T-cell (primary cell): ENCODE data around the gene PPM1G. TPM values are rescaled to one million over a fixed set of nuclear protein-coding genes. Genes with fewer than 3 reads are reported as not detected.
"Not testable (repeated sequence)": the region's sequence is repeated elsewhere in the genome, so short reads cannot be mapped to it uniquely, and the experiment has no call there.

Source experiments
- ATAC-seq, 4 experiments: fragments of 200-7000 bp in 3 of 4; fragments of 150-1000 bp in 1 of 4; cut with Tn5 transposase; replicated peaks in 1 of 4; 1 replicate in 3 of 4; 2 replicates in 1 of 4; pipeline ENCODE4 v1.10.0; 2021; ENCODE audit warnings: moderate library complexity in 3 of 4, mild to moderate bottlenecking in 2 of 4, moderate number of reproducible peaks in 1 of 4
- CTCF ChIA-PET, 2 donors: fragments of 300-600 bp; sonication (Branson Sonifier 250); formaldehyde crosslinking; loops; one replicate each; lab custom pipeline; 2022; ENCODE audit warnings: antibody characterized with exemption in 2 of 2; lab: Charles Lee
- POLR2A ChIA-PET, 2 donors: fragments of 300-600 bp; sonication (Branson Sonifier 250); formaldehyde crosslinking; loops; one replicate each; lab custom pipeline; 2022; ENCODE audit warnings: antibody characterized with exemption in 2 of 2; lab: Charles Lee
- DNase-seq, 35 experiments: peaks; one replicate each; pipeline versions ENCODE4 v3.0.0 to v3.0.0-alpha.2; 2013 to 2023
- H3K27ac ChIP-seq: one replicate; pipeline ENCODE4 v1.5.1; 2013; ENCODE audit warnings: low read length
- H3K27me3 ChIP-seq, 2 experiments: replicated peaks in 1 of 2; 1 replicate in 1 of 2; 2 replicates in 1 of 2; pipeline versions ENCODE4 v1.6.1 to v1.7.0; 2013; ENCODE audit warnings: low read length in 1 of 2, mixed read lengths in 1 of 2; ENCODE audit not compliant: control insufficient read depth in 2 of 2, insufficient read depth in 2 of 2; ENCODE audit errors: extremely low read depth in 1 of 2
- H3K36me3 ChIP-seq, 2 donors: 1 replicate in 1 of 2; 2 replicates in 1 of 2; pipeline versions ENCODE4 v1.6.1 to v1.7.0; 2013; ENCODE audit warnings: low read length in 1 of 2; ENCODE audit not compliant: control insufficient read depth in 2 of 2, insufficient read depth in 1 of 2; ENCODE audit errors: extremely low read depth in 1 of 2
- H3K4me1 ChIP-seq, 2 experiments: 1 replicate in 1 of 2; 2 replicates in 1 of 2; pipeline versions ENCODE4 v1.6.1 to v1.7.0; 2013; ENCODE audit warnings: low read length in 2 of 2, mixed read lengths in 1 of 2; ENCODE audit not compliant: insufficient read depth in 2 of 2, control insufficient read depth in 1 of 2; ENCODE audit errors: extremely low read depth in 1 of 2
- H3K4me3 ChIP-seq, 2 donors: 1 replicate in 1 of 2; 2 replicates in 1 of 2; pipeline versions ENCODE4 v1.5.1 to v1.7.0; 2013; ENCODE audit warnings: mild to moderate bottlenecking in 2 of 2, low read length in 1 of 2, moderate library complexity in 1 of 2; ENCODE audit not compliant: control insufficient read depth in 1 of 2; ENCODE audit errors: extremely low read depth in 1 of 2
- H3K9me3 ChIP-seq: 2 replicates; pipeline ENCODE4 v1.7.0; 2013
- H3K27ac Mint-ChIP-seq, 2 donors: one replicate each; pipeline ENCODE4 v1.8.0; 2020 to 2021; ENCODE audit warnings: mild to moderate bottlenecking in 2 of 2, mixed read lengths in 2 of 2
- H3K27me3 Mint-ChIP-seq, 2 donors: one replicate each; pipeline ENCODE4 v1.8.0; 2021 to 2022; ENCODE audit warnings: mixed read lengths in 2 of 2
- H3K36me3 Mint-ChIP-seq: one replicate; pipeline ENCODE4 v1.8.0; 2021; ENCODE audit warnings: mixed read lengths
- H3K4me1 Mint-ChIP-seq, 3 donors: one replicate each; pipeline ENCODE4 v1.8.0; 2020 to 2022; ENCODE audit warnings: mixed read lengths in 3 of 3, mild to moderate bottlenecking in 1 of 3
- H3K4me3 Mint-ChIP-seq, 3 donors: one replicate each; pipeline ENCODE4 v1.8.0; 2020 to 2022; ENCODE audit warnings: mild to moderate bottlenecking in 3 of 3, mixed read lengths in 3 of 3, moderate library complexity in 3 of 3
- H3K9me3 Mint-ChIP-seq, 3 donors: one replicate each; pipeline ENCODE4 v1.8.0; 2020 to 2022; ENCODE audit warnings: mixed read lengths in 3 of 3
- WGBS: methylation state at CpG from one replicate; pipeline ENCODE4 v1.1.5; 2013; ENCODE audit warnings: missing lambda C conversion rate; ENCODE audit not compliant: insufficient coverage; 5-methylcytosine and 5-hydroxymethylcytosine counted together
- total RNA-seq, 35 experiments: library from RNA in 6 of 35; stranded (reverse) in 6 of 35; fragments of 120-200 nt in 1 of 35; gene quantifications; one replicate each; pipeline versions ENCODE4 v1.2.1 to v1.2.4 and lab custom pipeline; 2013 to 2026

PPM1G gene
- total RNA-seq, 5 donors from 2014 or later (not counting 1 experiment from before 2014, with no cell fraction given), result 40.9 to 65.9 (median 62.4) TPM

DNA sequence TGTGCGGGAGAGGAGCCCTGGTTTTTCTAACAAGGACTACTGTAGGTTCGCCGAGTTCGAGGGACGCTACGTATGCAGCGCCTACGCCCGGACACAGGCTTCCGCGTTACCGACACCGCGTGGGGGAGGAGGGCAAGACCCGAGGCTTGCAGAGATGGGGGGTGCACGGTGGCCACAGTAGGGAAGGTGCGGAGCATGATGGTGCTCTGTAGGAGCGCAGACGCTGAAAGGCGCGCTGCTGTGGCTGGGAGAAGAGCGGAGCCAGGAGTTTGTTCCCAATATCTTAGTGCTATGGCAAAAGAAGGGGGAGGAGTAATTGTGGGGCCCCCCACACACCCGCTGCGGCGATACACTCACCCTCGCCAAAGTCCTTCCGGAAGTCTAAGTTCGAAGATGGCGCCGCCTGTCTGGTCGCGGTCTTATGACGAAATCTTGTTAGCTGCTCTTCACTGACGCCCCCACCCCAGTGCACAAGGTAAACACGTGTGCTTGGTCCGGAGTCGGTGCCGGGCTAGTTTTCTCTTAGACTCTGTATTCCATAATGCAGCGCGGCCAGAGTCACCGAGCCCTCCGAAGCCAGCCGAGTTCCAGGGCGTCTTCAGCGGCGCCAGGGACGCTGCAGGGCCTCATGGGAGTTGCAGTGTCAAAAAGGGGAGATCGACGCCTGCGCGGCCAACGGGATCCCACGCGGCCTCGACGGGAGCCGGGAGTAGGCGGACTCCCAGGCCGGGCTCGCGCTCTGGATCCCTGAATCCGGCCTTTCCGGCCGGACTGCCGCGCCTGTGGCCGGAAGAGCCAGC is 52.8 kb downstream of the PPM1G start, which contains the start of gene GTF3C2:
Gene GTF3C2 (minus strand): TSS at position 383 of the 800 bp plus-strand sequence. CDS start 13,210 bp downstream, outside the sequence.
- peaks cover 9 to 52% of the 10 kb centered on the region in 2 experiments for H3K4me1 ChIP-seq
- ATAC-seq (peak; percentile 78 to 83 (median 82)), DNase-seq (peak; percentile 81 to 97 (median 89))
- Mint-ChIP-seq H3K9me3 (no peaks in the 10 kb centered on the region), H3K27me3 (no peaks in the 10 kb centered on the region), H3K4me3 (peak within 1 kb of the TSS; percentile 93 to 100 (median 98)), H3K4me1 (peaks cover 57 to 62% (median 60%) of the 10 kb centered on the region in 3 donors), H3K36me3 (no peaks in the 10 kb centered on the region), H3K27ac (peak within 1 kb of the TSS; percentile 97 to 99)
- no peaks in the 10 kb centered on the region for H3K27me3 ChIP-seq
- no peaks in the 10 kb centered on the region for H3K9me3 ChIP-seq
- H3K36me3 ChIP-seq, result no peaks in the 10 kb centered on the region
- WGBS, result under 1% methylated on average over 60 of the region's 67 CpGs
- peak within 1 kb of the TSS; percentile 94 to 98 for H3K4me3 ChIP-seq
- POLR2A ChIA-PET, result no interaction called here
- peak within 1 kb of the TSS; percentile 91 for H3K27ac ChIP-seq
- CTCF ChIA-PET, result interaction anchor here (0.5 to 1.3 kb wide), 5 partner anchors 13 to 293 kb away, joined by 3 to 6 read pairs (median 3); partner anchors contain the start of genes EIF2B4 (in 1 of the 2), MPV17 (in 1 of the 2) and PPM1G (in 1 of the 2)

DNA sequence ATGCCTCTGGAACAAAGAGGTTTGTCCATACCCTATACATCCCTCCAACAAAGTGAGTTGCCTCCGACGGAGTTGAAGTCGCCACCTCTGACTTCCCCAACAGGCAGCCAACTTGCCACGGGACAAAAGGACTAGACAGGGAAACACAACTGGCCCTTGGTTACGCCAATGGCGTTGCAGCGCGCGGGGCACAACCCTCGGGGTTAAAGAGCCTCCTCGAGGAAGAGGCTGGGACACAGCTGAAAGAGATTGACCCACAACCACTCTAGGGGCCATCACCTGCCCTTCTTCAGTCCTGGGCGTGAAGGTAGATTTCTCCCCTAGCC is 53.4 kb downstream of the PPM1G start:
- peak; percentile 20 to 24 (median 23) for ATAC-seq
- peak overlapping the region; percentile 97 to 99 for H3K27ac Mint-ChIP-seq
- H3K36me3 Mint-ChIP-seq, result no peaks in the 10 kb centered on the region
- Histone ChIP-seq H3K4me1 (peaks cover 9 to 52% of the 10 kb centered on the region in 2 experiments), H3K27ac (peak overlapping the region; percentile 91), H3K4me3 (peak overlapping the region; percentile 94 to 98), H3K9me3 (no peaks in the 10 kb centered on the region), H3K36me3 (no peaks in the 10 kb centered on the region), H3K27me3 (no peaks in the 10 kb centered on the region)
- ChIA-PET CTCF (interaction anchor here in 1 of 2 donors (1.0 to 1.3 kb wide), 3 partner anchors 33 to 54 kb away, joined by 3 to 6 read pairs (median 3); partner anchors contain the start of genes MPV17 and PPM1G), POLR2A (interaction anchor here in 1 of 2 donors (0.6 kb wide), 1 partner anchor 23 kb away, joined by 3 read pairs; no protein-coding TSS in a partner anchor)
- 0% methylated on average over 4 of the region's 12 CpGs for WGBS
- peak in 2 of 35 experiments; percentile 22 to 25 for DNase-seq
- H3K9me3 Mint-ChIP-seq, result no peaks in the 10 kb centered on the region
- H3K4me3 Mint-ChIP-seq, result peak overlapping the region; percentile 93 to 100 (median 98)
- H3K4me1 Mint-ChIP-seq, result peaks cover 61 to 66% (median 65%) of the 10 kb centered on the region in 3 donors
- no peaks in the 10 kb centered on the region for H3K27me3 Mint-ChIP-seq

DNA sequence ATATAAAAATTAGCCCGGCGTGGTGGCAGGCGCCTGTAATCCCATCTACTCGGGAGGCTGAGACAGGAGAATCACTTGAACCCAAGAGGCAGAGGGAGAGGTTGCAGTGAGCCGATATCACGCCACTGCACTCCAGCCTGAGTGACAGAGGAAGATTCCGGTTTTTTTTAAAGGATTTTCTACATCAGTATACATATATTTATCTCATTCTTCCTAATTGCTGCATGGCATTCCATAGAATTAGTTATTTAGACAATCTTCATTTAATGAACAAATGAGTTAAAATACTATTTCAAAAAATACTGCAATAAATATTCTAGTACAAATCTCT is 54.8 kb downstream of the PPM1G start:
- Mint-ChIP-seq H3K9me3 (no peaks in the 10 kb centered on the region), H3K36me3 (peaks cover 6% of the 10 kb centered on the region), H3K27me3 (no peaks in the 10 kb centered on the region), H3K4me1 (peaks cover 66 to 75% (median 69%) of the 10 kb centered on the region in 3 donors), H3K27ac (no peak overlapping the region), H3K4me3 (peak overlapping the region; percentile 25 to 56 (median 50))
- WGBS, result no CpG with 5 or more reads among the region's 7 CpGs
- ATAC-seq, result no peak
- Histone ChIP-seq H3K27me3 (no peaks in the 10 kb centered on the region), H3K9me3 (no peaks in the 10 kb centered on the region), H3K27ac (no peak overlapping the region), H3K4me1 (peaks cover 9 to 52% of the 10 kb centered on the region in 2 experiments), H3K36me3 (no peaks in the 10 kb centered on the region), H3K4me3 (no peak overlapping the region)
- POLR2A ChIA-PET, result interaction anchor here (0.6 kb wide), 3 partner anchors 10 to 294 kb away, joined by 3 to 5 read pairs (median 4); no protein-coding TSS in a partner anchor
- CTCF ChIA-PET, result interaction anchor here in 1 of 2 donors (0.6 to 0.7 kb wide), 2 partner anchors 10 to 329 kb away, joined by 3 to 5 read pairs; no protein-coding TSS in a partner anchor
- DNase-seq, result no peak

DNA sequence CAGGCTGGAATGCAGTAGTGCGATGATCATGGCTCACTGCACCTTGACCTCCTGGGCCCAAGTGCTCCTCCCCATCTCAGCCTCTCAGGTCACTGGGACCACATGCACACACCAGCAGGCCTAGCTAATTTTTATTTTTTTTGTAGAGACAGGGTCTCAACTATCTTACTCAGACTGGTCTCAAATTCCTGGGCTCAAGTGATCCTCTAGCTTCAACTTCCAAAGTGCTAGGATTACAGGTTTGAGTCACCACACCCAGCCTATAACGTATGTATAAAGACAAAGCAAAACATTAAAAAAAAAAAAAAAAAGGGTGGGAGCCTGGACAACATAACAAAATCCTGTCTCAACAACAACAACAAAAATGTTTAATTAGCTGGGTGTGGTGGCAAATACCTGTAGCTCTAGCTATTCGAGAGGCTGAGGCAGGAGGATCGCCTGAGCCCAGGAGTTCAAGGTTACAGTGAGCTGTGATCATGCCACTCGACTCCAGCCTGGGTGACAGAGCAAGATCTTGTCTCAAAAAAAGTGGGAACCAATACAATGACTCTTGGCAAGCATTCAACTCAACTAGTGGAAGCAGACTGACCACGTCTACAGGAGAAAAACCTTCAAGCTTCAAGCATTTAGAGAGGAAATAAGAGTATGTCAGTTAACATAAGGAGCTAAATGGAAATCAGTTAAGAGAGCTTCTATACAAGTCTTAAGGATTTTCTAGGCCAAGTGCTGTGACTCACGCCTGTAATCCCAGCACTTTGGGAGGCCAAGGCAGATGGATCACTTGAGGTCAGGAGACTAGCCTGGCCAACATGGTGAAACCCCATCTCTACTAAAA is 55.4 kb downstream of the PPM1G start:
- Mint-ChIP-seq H3K4me3 (peak overlapping the region; percentile 25 to 56 (median 50)), H3K9me3 (no peaks in the 10 kb centered on the region), H3K36me3 (peaks cover 6% of the 10 kb centered on the region), H3K27me3 (no peaks in the 10 kb centered on the region), H3K27ac (no peak overlapping the region), H3K4me1 (peaks cover 71 to 77% (median 71%) of the 10 kb centered on the region in 3 donors)
- no peak overlapping the region for H3K27ac ChIP-seq
- H3K4me1 ChIP-seq, result peaks cover 9 to 52% of the 10 kb centered on the region in 2 experiments
- no peak overlapping the region for H3K4me3 ChIP-seq
- no peaks in the 10 kb centered on the region for H3K27me3 ChIP-seq
- no peaks in the 10 kb centered on the region for H3K9me3 ChIP-seq
- DNase-seq (no peak), ATAC-seq (no peak)
- ChIA-PET CTCF (interaction anchor here in 1 of 2 donors (0.6 to 0.7 kb wide), 3 partner anchors 10 to 330 kb away, joined by 3 to 5 read pairs (median 4); no protein-coding TSS in a partner anchor), POLR2A (interaction anchor here (0.6 to 0.7 kb wide), 5 partner anchors 11 to 295 kb away, joined by 3 to 5 read pairs (median 4); no protein-coding TSS in a partner anchor)
- H3K36me3 ChIP-seq, result no peaks in the 10 kb centered on the region
- WGBS, result 91% methylated on average over 4 of the region's 7 CpGs

DNA sequence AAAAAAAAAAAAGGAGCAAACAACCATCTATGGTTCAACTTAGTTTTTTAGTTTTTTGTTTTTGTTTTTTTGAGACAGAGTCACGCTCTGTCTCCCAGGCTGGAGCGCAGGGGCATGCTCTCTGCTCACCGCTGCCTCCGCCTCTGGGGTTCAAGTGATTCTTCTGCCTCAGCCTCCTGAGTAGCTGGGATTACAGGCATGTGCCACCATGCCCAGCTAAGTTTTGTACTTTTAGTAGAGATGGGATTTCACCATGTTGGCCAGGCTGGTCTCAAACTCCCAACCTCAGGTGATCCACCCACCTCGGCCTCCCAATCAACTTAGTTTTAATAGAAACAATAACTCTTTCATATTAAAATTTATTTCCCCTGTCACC is 56.0 kb downstream of the PPM1G start:
- H3K27ac Mint-ChIP-seq, H3K36me3 ChIP-seq, H3K27me3 Mint-ChIP-seq, H3K9me3 ChIP-seq, H3K9me3 Mint-ChIP-seq, DNase-seq, H3K27me3 ChIP-seq, ATAC-seq, H3K36me3 Mint-ChIP-seq, H3K4me3 ChIP-seq, H3K27ac ChIP-seq: not testable (repeated sequence)
- H3K4me3 Mint-ChIP-seq, result peak overlapping the region in 1 of 3 donors; percentile 56
- CTCF ChIA-PET, result interaction anchor here in 1 of 2 donors (0.7 kb wide), 1 partner anchor 12 kb away, joined by 4 read pairs; no protein-coding TSS in a partner anchor
- peaks cover 9 to 51% of the 10 kb centered on the region in 2 experiments for H3K4me1 ChIP-seq
- H3K4me1 Mint-ChIP-seq, result peaks cover 68 to 73% (median 68%) of the 10 kb centered on the region in 3 donors
- POLR2A ChIA-PET, result interaction anchor here (0.6 to 0.7 kb wide), 3 partner anchors 19 to 1448 kb away, joined by 4 to 5 read pairs (median 4); no protein-coding TSS in a partner anchor
- WGBS, result 100% methylated on average over 1 of the region's 5 CpGs
